ENCODE measurements around the gene ACTR2.

ACTR2 gene

DNA sequence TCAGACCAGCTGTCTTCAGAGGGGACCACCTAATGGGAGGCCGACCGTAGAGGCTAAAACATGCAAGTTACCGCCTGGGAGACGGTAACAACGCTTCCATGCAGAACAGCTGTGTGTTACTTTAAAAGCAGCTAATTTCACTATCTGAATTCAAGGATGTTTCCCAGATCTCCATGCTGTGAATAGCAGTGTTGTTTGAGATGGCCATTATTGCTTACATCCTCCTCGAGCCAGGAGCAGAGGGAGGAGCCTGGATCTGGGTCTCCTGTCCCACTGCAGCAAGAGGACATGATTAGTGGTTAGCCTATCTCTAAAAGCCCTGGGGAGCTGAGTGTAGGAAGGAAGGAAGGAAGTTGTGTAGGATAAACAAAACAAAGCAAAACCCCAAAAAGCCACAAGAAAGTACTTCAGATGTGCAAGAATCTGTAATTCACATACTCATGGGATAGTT is 50.9 kb downstream of the ACTR2 start:
- Histone ChIP-seq H3K27ac (ENCODE audit: low read length) (no peak overlapping the region), H3K9ac (ENCODE audit: low read length in 2 of 2) (no peak overlapping the region), H3K27me3 (ENCODE audit: control insufficient read depth in 1 of 2, insufficient read depth in 2 of 2, low read length in 2 of 2) (no peaks in the 10 kb centered on the region), H3K36me3 (ENCODE audit: control insufficient read depth in 2 of 2, insufficient read depth in 2 of 2, low read length in 2 of 2) (no peaks in the 10 kb centered on the region), H3K4me1 (ENCODE audit: control insufficient read depth, insufficient read depth, low read length) (peaks cover 5% of the 10 kb centered on the region), H3K9me3 (ENCODE audit: control insufficient read depth in 2 of 2, low read length in 2 of 2) (no peaks in the 10 kb centered on the region), H3K4me3 (ENCODE audit: low read length in 2 of 2) (no peak overlapping the region)

GRCh38 chr2:65279756-65280155 is 52.1 kb downstream of the ACTR2 start:
- H3K4me1 ChIP-seq (ENCODE audit: control insufficient read depth, insufficient read depth, low read length), result peaks cover 5% of the 10 kb centered on the region

DNA sequence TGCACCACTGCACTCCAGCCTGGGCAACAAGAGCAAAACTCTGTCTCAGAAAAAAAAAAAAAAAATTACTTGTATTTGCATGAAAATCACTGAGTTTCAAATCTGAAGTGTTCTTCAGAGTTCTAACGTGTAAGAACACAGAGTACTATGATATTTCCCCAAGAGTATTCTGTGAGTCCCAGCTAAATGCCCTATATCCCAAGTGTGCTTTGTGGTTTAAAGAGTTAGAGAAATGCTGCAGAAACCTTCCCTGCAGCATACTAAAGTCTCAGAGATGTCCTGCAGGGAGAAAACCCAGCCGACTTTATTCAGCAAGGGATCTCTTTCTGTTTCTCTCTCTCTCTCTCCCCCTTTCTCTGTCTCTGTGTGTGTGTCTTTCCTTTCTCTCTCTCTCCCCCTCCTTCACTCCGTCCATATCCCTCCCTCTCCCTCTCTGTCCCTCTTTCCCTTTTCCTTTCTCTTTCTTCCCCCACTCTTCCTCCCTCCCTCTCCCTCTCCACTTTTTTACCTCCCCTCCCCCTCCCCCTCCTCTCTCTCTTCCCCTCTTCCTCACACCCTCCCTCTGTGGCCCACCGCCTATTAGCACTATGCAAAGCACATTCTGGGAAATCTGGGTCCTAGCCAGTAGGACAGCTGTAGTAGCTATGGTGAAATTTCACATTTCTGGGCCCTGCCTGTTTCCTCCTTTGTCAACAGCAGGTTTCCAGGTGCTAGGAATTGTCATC is 54.2 kb downstream of the ACTR2 start:
- Histone ChIP-seq H3K27ac (ENCODE audit: low read length) (no peak overlapping the region), H3K4me1 (ENCODE audit: control insufficient read depth, insufficient read depth, low read length) (no peaks in the 10 kb centered on the region), H3K36me3 (ENCODE audit: control insufficient read depth in 2 of 2, insufficient read depth in 2 of 2, low read length in 2 of 2) (no peaks in the 10 kb centered on the region), H3K9ac (ENCODE audit: low read length in 2 of 2) (no peak overlapping the region), H3K9me3 (ENCODE audit: control insufficient read depth in 2 of 2, low read length in 2 of 2) (no peaks in the 10 kb centered on the region), H3K4me3 (ENCODE audit: low read length in 2 of 2) (no peak overlapping the region), H3K27me3 (ENCODE audit: control insufficient read depth in 1 of 2, insufficient read depth in 2 of 2, low read length in 2 of 2) (no peaks in the 10 kb centered on the region)

More at GRCh38 chr2:65279756-65280155, 52.1 kb downstream of the ACTR2 start:
- no peaks in the 10 kb centered on the region for H3K27me3 ChIP-seq (ENCODE audit: control insufficient read depth in 1 of 2, insufficient read depth in 2 of 2, low read length in 2 of 2)
- H3K4me3 ChIP-seq (ENCODE audit: low read length in 2 of 2), result no peak overlapping the region
- H3K9me3 ChIP-seq (ENCODE audit: control insufficient read depth in 2 of 2, low read length in 2 of 2), result no peaks in the 10 kb centered on the region
- H3K9ac ChIP-seq (ENCODE audit: low read length in 2 of 2), result no peak overlapping the region
- H3K36me3 ChIP-seq (ENCODE audit: control insufficient read depth in 2 of 2, insufficient read depth in 2 of 2, low read length in 2 of 2), result no peaks in the 10 kb centered on the region
- H3K27ac ChIP-seq (ENCODE audit: low read length), result no peak overlapping the region

DNA sequence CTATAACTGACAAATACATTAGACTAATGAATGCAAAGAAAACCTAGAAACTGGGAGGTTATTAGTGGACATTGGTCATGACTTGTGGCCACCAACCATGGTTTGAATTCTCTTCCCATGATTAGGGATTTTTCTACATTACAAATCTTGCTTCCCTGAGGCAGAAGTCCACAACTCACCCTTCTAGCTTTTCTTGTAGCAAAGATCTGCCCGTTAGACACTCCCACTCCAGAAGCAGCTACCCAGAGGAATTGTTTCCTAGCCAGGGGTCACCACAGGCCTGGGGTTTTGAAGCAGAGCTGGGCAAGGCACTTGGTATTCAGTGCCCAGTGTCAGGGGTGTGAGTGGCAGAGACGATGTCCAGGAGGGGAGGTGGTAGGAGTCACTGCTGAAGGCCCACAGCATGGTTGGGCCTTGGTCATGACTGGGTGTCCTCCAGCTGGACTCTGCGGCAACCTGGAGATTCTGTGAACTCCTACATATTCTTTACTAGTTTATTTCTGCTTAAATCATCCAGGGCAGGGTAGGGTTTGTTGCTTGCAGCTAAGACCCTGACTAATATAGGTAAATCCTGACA is 54.9 kb downstream of the ACTR2 start:
- Histone ChIP-seq H3K9me3 (ENCODE audit: control insufficient read depth in 2 of 2, low read length in 2 of 2) (no peaks in the 10 kb centered on the region), H3K4me3 (ENCODE audit: low read length in 2 of 2) (no peak overlapping the region), H3K27ac (ENCODE audit: low read length) (no peak overlapping the region), H3K27me3 (ENCODE audit: control insufficient read depth in 1 of 2, insufficient read depth in 2 of 2, low read length in 2 of 2) (no peaks in the 10 kb centered on the region), H3K9ac (ENCODE audit: low read length in 2 of 2) (no peak overlapping the region), H3K36me3 (ENCODE audit: control insufficient read depth in 2 of 2, insufficient read depth in 2 of 2, low read length in 2 of 2) (no peaks in the 10 kb centered on the region), H3K4me1 (ENCODE audit: control insufficient read depth, insufficient read depth, low read length) (no peaks in the 10 kb centered on the region)

GRCh38 chr2:65287364-65287763 is 59.7 kb downstream of the ACTR2 start:
- H3K4me1 ChIP-seq (ENCODE audit: control insufficient read depth, insufficient read depth, low read length), result no peaks in the 10 kb centered on the region
- H3K9ac ChIP-seq (ENCODE audit: low read length in 2 of 2), result no peak overlapping the region
- no peaks in the 10 kb centered on the region for H3K36me3 ChIP-seq (ENCODE audit: control insufficient read depth in 2 of 2, insufficient read depth in 2 of 2, low read length in 2 of 2)
- H3K4me3 ChIP-seq (ENCODE audit: low read length in 2 of 2), result no peak overlapping the region
- H3K27ac ChIP-seq (ENCODE audit: low read length), result no peak overlapping the region
- no peaks in the 10 kb centered on the region for H3K9me3 ChIP-seq (ENCODE audit: control insufficient read depth in 2 of 2, low read length in 2 of 2)
- no peaks in the 10 kb centered on the region for H3K27me3 ChIP-seq (ENCODE audit: control insufficient read depth in 1 of 2, insufficient read depth in 2 of 2, low read length in 2 of 2)

- Histone ChIP-seq H3K9ac (ENCODE audit: low read length in 2 of 2) (no peak overlapping the region), H3K9me3 (ENCODE audit: control insufficient read depth in 2 of 2, low read length in 2 of 2) (no peaks in the 10 kb centered on the region), H3K4me1 (ENCODE audit: control insufficient read depth, insufficient read depth, low read length) (no peaks in the 10 kb centered on the region), H3K27me3 (ENCODE audit: control insufficient read depth in 1 of 2, insufficient read depth in 2 of 2, low read length in 2 of 2) (no peaks in the 10 kb centered on the region), H3K36me3 (ENCODE audit: control insufficient read depth in 2 of 2, insufficient read depth in 2 of 2, low read length in 2 of 2) (no peaks in the 10 kb centered on the region), H3K27ac (ENCODE audit: low read length) (no peak overlapping the region), H3K4me3 (ENCODE audit: low read length in 2 of 2) (no peak overlapping the region)
Measured at GRCh38 chr2:65291216-65292105, 63.8 kb downstream of the ACTR2 start.

DNA sequence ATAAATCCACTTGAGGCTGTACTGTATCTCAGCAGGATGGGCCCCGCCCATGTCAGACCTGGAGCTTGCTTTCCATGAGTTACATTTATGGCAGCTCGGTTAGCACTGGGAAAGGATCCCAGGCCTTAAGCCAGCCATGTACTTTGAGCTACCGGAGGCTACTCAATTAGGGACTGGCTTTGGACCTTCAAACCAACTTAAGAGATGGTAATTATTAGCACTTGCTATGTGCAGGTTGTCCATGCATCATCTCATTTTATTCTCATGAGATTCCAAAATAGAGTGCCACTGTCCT is 64.4 kb downstream of the ACTR2 start:
- no peaks in the 10 kb centered on the region for H3K36me3 ChIP-seq (ENCODE audit: control insufficient read depth in 2 of 2, insufficient read depth in 2 of 2, low read length in 2 of 2)
- no peaks in the 10 kb centered on the region for H3K4me1 ChIP-seq (ENCODE audit: control insufficient read depth, insufficient read depth, low read length)
- H3K27me3 ChIP-seq (ENCODE audit: control insufficient read depth in 1 of 2, insufficient read depth in 2 of 2, low read length in 2 of 2), result no peaks in the 10 kb centered on the region
- H3K27ac ChIP-seq (ENCODE audit: low read length), result no peak overlapping the region
- no peaks in the 10 kb centered on the region for H3K9me3 ChIP-seq (ENCODE audit: control insufficient read depth in 2 of 2, low read length in 2 of 2)
- H3K4me3 ChIP-seq (ENCODE audit: low read length in 2 of 2), result peak overlapping the region in 1 of 2 donors; percentile 15
- H3K9ac ChIP-seq (ENCODE audit: low read length in 2 of 2), result no peak overlapping the region

DNA sequence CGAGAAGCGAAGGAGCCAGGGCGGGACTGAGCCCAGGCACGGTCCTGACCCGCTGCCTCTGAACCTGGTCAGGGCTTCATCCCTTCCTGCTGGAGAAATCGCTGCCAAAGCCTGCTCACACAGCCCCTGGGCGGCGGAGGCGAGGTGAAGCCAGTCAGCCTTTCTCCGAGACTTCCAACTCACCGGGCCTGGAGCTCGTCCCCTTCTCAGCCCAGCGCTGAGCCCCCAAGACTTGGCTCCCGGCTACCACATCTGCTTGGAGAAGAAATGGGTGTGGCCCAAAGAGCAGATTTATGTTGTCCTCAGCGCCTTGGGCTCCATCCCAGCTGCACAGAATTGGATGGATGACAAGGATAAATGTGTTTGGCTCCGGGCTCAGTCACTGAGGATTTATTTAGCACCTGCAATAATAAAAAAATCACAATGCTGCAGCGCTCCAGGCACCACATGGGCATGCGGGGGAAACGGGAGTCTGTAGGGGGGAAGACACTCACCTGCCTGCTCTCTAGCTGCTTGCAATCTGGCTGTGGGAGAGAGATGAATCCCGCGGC is 64.9 kb downstream of the ACTR2 start:
- Histone ChIP-seq H3K27ac (ENCODE audit: low read length) (no peak overlapping the region), H3K9me3 (ENCODE audit: control insufficient read depth in 2 of 2, low read length in 2 of 2) (no peaks in the 10 kb centered on the region), H3K36me3 (ENCODE audit: control insufficient read depth in 2 of 2, insufficient read depth in 2 of 2, low read length in 2 of 2) (no peaks in the 10 kb centered on the region), H3K27me3 (ENCODE audit: control insufficient read depth in 1 of 2, insufficient read depth in 2 of 2, low read length in 2 of 2) (no peaks in the 10 kb centered on the region), H3K4me3 (ENCODE audit: low read length in 2 of 2) (peak overlapping the region in 1 of 2 donors; percentile 15), H3K9ac (ENCODE audit: low read length in 2 of 2) (no peak overlapping the region), H3K4me1 (ENCODE audit: control insufficient read depth, insufficient read depth, low read length) (no peaks in the 10 kb centered on the region)

DNA sequence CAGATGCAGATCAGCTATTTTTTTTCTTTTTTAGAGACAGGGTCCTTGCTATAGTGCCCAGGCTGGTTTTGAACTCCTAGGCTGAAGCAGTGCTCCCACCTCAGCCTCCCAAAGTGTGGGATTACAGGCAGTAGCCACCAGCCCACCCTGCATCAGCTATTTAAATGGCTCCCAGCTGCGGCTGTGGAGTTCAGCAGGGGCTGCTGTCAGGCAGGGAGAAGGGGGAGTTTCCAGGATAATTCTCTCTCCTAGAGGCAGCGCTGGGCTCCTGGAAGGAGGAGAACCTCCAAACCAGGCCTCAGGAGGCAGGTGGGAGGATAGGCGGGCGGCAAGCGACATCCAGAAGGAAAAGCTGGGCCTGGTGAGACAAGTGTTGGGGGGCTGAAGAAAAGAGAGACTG is 65.7 kb downstream of the ACTR2 start:
- no peak overlapping the region for H3K27ac ChIP-seq (ENCODE audit: low read length)
- no peaks in the 10 kb centered on the region for H3K27me3 ChIP-seq (ENCODE audit: control insufficient read depth in 1 of 2, insufficient read depth in 2 of 2, low read length in 2 of 2)
- no peak overlapping the region for H3K4me3 ChIP-seq (ENCODE audit: low read length in 2 of 2)
- H3K36me3 ChIP-seq (ENCODE audit: control insufficient read depth in 2 of 2, insufficient read depth in 2 of 2, low read length in 2 of 2), result no peaks in the 10 kb centered on the region
- H3K9ac ChIP-seq (ENCODE audit: low read length in 2 of 2), result no peak overlapping the region
- H3K4me1 ChIP-seq (ENCODE audit: control insufficient read depth, insufficient read depth, low read length), result no peaks in the 10 kb centered on the region
- H3K9me3 ChIP-seq (ENCODE audit: control insufficient read depth in 2 of 2, low read length in 2 of 2), result no peaks in the 10 kb centered on the region

- Histone ChIP-seq H3K4me1 (ENCODE audit: control insufficient read depth, insufficient read depth, low read length) (no peaks in the 10 kb centered on the region), H3K9ac (ENCODE audit: low read length in 2 of 2) (no peak overlapping the region), H3K27me3 (ENCODE audit: control insufficient read depth in 1 of 2, insufficient read depth in 2 of 2, low read length in 2 of 2) (no peaks in the 10 kb centered on the region), H3K27ac (ENCODE audit: low read length) (no peak overlapping the region), H3K36me3 (ENCODE audit: control insufficient read depth in 2 of 2, insufficient read depth in 2 of 2, low read length in 2 of 2) (no peaks in the 10 kb centered on the region), H3K4me3 (ENCODE audit: low read length in 2 of 2) (no peak overlapping the region), H3K9me3 (ENCODE audit: control insufficient read depth in 2 of 2, low read length in 2 of 2) (no peaks in the 10 kb centered on the region)
Measured at GRCh38 chr2:65294136-65294535, 66.5 kb downstream of the ACTR2 start.

Measured in stomach smooth muscle (tissue), 2 donors.